H9 (cell line): ENCODE results near the gene TADA3. TPM values are rescaled to one million over a fixed set of nuclear protein-coding genes. Genes with fewer than 3 reads are reported as not detected.
"Not testable (repeated sequence)": the region's sequence is repeated elsewhere in the genome, so short reads cannot be mapped to it uniquely, and the experiment has no call there.

Experiments
- DNase-seq: peaks from one replicate; pipeline ENCODE4 v3.0.0-alpha.2; 2017
- H2AFZ ChIP-seq: one replicate; pipeline ENCODE4 v1.6.1; 2013; ENCODE audit warnings: mild to moderate bottlenecking, low read length, control low read depth, moderate library complexity
- H2AK5ac ChIP-seq: 2 replicates; pipeline ENCODE4 v1.6.1; 2013; ENCODE audit warnings: low read length, control low read depth, mixed read lengths; ENCODE audit not compliant: insufficient read length
- H2BK120ac ChIP-seq: one replicate; pipeline ENCODE4 v1.6.1; 2013; ENCODE audit warnings: low read depth, mild to moderate bottlenecking, low read length, control low read depth, inconsistent platforms; ENCODE audit not compliant: poor library complexity, severe bottlenecking
- H2BK12ac ChIP-seq: 2 replicates; pipeline ENCODE4 v1.6.1; 2013; ENCODE audit warnings: low read length, control low read depth, mixed read lengths, low read depth; ENCODE audit not compliant: insufficient read length
- H2BK15ac ChIP-seq: 2 replicates; pipeline ENCODE4 v1.6.1; 2013; ENCODE audit warnings: low read depth, low read length, control low read depth
- H2BK20ac ChIP-seq: one replicate; pipeline ENCODE4 v1.6.1; 2013; ENCODE audit warnings: low read depth, mild to moderate bottlenecking, low read length, control low read depth, inconsistent platforms; ENCODE audit not compliant: poor library complexity, severe bottlenecking
- H2BK5ac ChIP-seq: 2 replicates; pipeline ENCODE4 v1.6.1; 2013; ENCODE audit warnings: low read length, control low read depth, mixed read lengths; ENCODE audit not compliant: insufficient read length
- H3K14ac ChIP-seq: 2 replicates; pipeline ENCODE4 v1.6.1; 2013; ENCODE audit warnings: low read length, control low read depth; ENCODE audit not compliant: insufficient read depth
- H3K18ac ChIP-seq: 2 replicates; pipeline ENCODE4 v1.6.1; 2013; ENCODE audit warnings: low read depth, mild to moderate bottlenecking, mixed read lengths, low read length, control low read depth; ENCODE audit not compliant: insufficient read length
- H3K23ac ChIP-seq: 2 replicates; pipeline ENCODE4 v1.6.1; 2013; ENCODE audit warnings: low read length, control low read depth, mixed read lengths, low read depth; ENCODE audit not compliant: insufficient read length
- H3K23me2 ChIP-seq: 2 replicates; pipeline ENCODE4 v1.6.1; 2013; ENCODE audit warnings: low read depth, mild to moderate bottlenecking, mixed read lengths, low read length, control low read depth; ENCODE audit not compliant: insufficient read length, poor library complexity, severe bottlenecking
- H3K27ac ChIP-seq: 2 replicates; pipeline ENCODE4 v1.5.1; 2013; ENCODE audit warnings: low read length, control low read depth, mixed read lengths, low read depth; ENCODE audit not compliant: insufficient read length
- H3K27me3 ChIP-seq: 2 replicates; pipeline ENCODE4 v1.6.1; 2013; ENCODE audit warnings: low read length, control low read depth, inconsistent platforms; ENCODE audit not compliant: insufficient read depth
- H3K4ac ChIP-seq: 2 replicates; pipeline ENCODE4 v1.6.1; 2013; ENCODE audit warnings: low read depth, mild to moderate bottlenecking, control low read depth, inconsistent platforms, low read length, moderate library complexity
- H3K4me1 ChIP-seq: 2 replicates; pipeline ENCODE4 v1.6.1; 2013; ENCODE audit warnings: low read length, control low read depth, inconsistent platforms; ENCODE audit not compliant: insufficient read depth
- H3K4me2 ChIP-seq: 2 replicates; pipeline ENCODE4 v1.6.1; 2013; ENCODE audit warnings: low read length, control low read depth, mixed read lengths; ENCODE audit not compliant: insufficient read length, insufficient read depth
- H3K56ac ChIP-seq: 2 replicates; pipeline ENCODE4 v1.6.1; 2013; ENCODE audit warnings: low read depth, mild to moderate bottlenecking, mixed read lengths, low read length, control low read depth; ENCODE audit not compliant: insufficient read length
- H3K79me1 ChIP-seq: 2 replicates; pipeline ENCODE4 v1.6.1; 2013; ENCODE audit warnings: low read depth, mild to moderate bottlenecking, moderate library complexity, low read length, control low read depth, inconsistent platforms; ENCODE audit not compliant: insufficient read depth, poor library complexity, severe bottlenecking
- H3K79me2 ChIP-seq: 2 replicates; pipeline ENCODE4 v1.6.1; 2013; ENCODE audit warnings: low read length, control low read depth, inconsistent platforms; ENCODE audit not compliant: insufficient read depth
- H3K9ac ChIP-seq: 2 replicates; pipeline ENCODE4 v1.6.1; 2013; ENCODE audit warnings: low read length, control low read depth, mixed read lengths; ENCODE audit not compliant: insufficient read length; ENCODE audit errors: extremely low read depth
- H3K9me3 ChIP-seq: one replicate; pipeline ENCODE4 v1.6.1; 2013; ENCODE audit warnings: low read depth, low read length, inconsistent platforms; ENCODE audit not compliant: control insufficient read depth
- H3T11ph ChIP-seq: one replicate; pipeline ENCODE4 v1.6.1; 2013; ENCODE audit warnings: mild to moderate bottlenecking, low read length, control low read depth, inconsistent platforms
- H4K20me1 ChIP-seq: one replicate; pipeline ENCODE4 v1.6.1; 2013; ENCODE audit not compliant: control insufficient read depth, insufficient read length, insufficient read depth
- H4K5ac ChIP-seq: 2 replicates; pipeline ENCODE4 v1.6.1; 2013; ENCODE audit warnings: low read depth, mild to moderate bottlenecking, mixed read lengths, low read length, control low read depth; ENCODE audit not compliant: insufficient read length
- H4K8ac ChIP-seq: replicated peaks from 2 replicates; pipeline ENCODE4 v1.6.1; 2013; ENCODE audit warnings: low read length, control low read depth, mixed read lengths, low read depth; ENCODE audit not compliant: insufficient read length
- H4K91ac ChIP-seq: 2 replicates; pipeline ENCODE4 v1.6.1; 2013; ENCODE audit warnings: low read depth, mild to moderate bottlenecking, moderate library complexity, mixed read lengths, low read length, control low read depth; ENCODE audit not compliant: insufficient read length
- H3K27ac Mint-ChIP-seq, 3 experiments: 2 replicates in 2 of 3; 3 replicates in 1 of 3; pipeline ENCODE4 v1.8.0; 2020 to 2021; ENCODE audit warnings: mixed read lengths in 3 of 3, mild to moderate bottlenecking in 1 of 3, moderate library complexity in 1 of 3
- H3K27me3 Mint-ChIP-seq: 2 replicates; pipeline ENCODE4 v1.8.0; 2021; ENCODE audit warnings: low read depth, mild to moderate bottlenecking, moderate library complexity, mixed read lengths
- H3K36me3 Mint-ChIP-seq, 3 experiments: 2 replicates in 2 of 3; 3 replicates in 1 of 3; pipeline ENCODE4 v1.8.0; 2020 to 2021; ENCODE audit warnings: low read depth in 3 of 3, mixed read lengths in 3 of 3; ENCODE audit not compliant: insufficient read depth in 1 of 3
- H3K4me1 Mint-ChIP-seq, 2 experiments: 2 replicates each; pipeline ENCODE4 v1.8.0; 2020; ENCODE audit warnings: mixed read lengths in 2 of 2
- H3K4me3 Mint-ChIP-seq, 2 experiments: 2 replicates in 1 of 2; 3 replicates in 1 of 2; pipeline ENCODE4 v1.8.0; 2020 to 2021; ENCODE audit warnings: mild to moderate bottlenecking in 2 of 2, mixed read lengths in 2 of 2, moderate library complexity in 1 of 2
- H3K9me3 Mint-ChIP-seq, 2 experiments: 2 replicates in 1 of 2; 3 replicates in 1 of 2; pipeline ENCODE4 v1.8.0; 2020; ENCODE audit warnings: mild to moderate bottlenecking in 2 of 2, mixed read lengths in 2 of 2, moderate library complexity in 1 of 2
- CTCF ChIP-seq: fragments of 200-600 bp; sonication (generic); conservative IDR thresholded peaks from 3 replicates; pipeline ENCODE4 v1.8.0; 2021; ENCODE audit warnings: antibody characterized with exemption, mild to moderate bottlenecking
- WGBS: extraction: QIAGEN DNeasy Blood & Tissue Kit; methylation state at CpG from one replicate; pipeline ENCODE4 v1.1.7; 2013; ENCODE audit warnings: missing lambda C conversion rate, low lambda C conversion rate, mixed read lengths; ENCODE audit not compliant: insufficient read length; ENCODE audit errors: extremely low coverage; 5-methylcytosine and 5-hydroxymethylcytosine counted together
- total RNA-seq: library from RNA; stranded (reverse); gene quantifications from 2 replicates; pipeline ENCODE4 v1.2.1, GENCODE V29; 2021

The TADA3 gene
- total RNA-seq, 1 experiment from 2014 or later = 49.8 TPM

GRCh38 chr3:9776896-9777693 is 15.2 kb downstream of the TADA3 start:
- no peak overlapping the region for H3K18ac ChIP-seq

GRCh38 chr3:9771007-9771406 is 21.3 kb downstream of the TADA3 start:
- H2BK20ac ChIP-seq, H2BK15ac ChIP-seq, H3K79me1 ChIP-seq, H4K5ac ChIP-seq, H3K4me1 ChIP-seq, H4K8ac ChIP-seq, H3K27me3 ChIP-seq, H4K20me1 ChIP-seq, H3K14ac ChIP-seq, DNase-seq, H3K9me3 ChIP-seq, H3K27ac ChIP-seq, H2AFZ ChIP-seq, H2AK5ac ChIP-seq, H3K27ac Mint-ChIP-seq, H2BK5ac ChIP-seq, H3K4me2 ChIP-seq, H3K9me3 Mint-ChIP-seq, H2BK120ac ChIP-seq, H3K56ac ChIP-seq, H3K79me2 ChIP-seq, H3K9ac ChIP-seq, H2BK12ac ChIP-seq, H3K23me2 ChIP-seq, H3K18ac ChIP-seq, H3T11ph ChIP-seq, H3K23ac ChIP-seq, H4K91ac ChIP-seq, H3K4ac ChIP-seq: not testable (repeated sequence)
- Mint-ChIP-seq H3K4me1 (peaks cover 18 to 28% of the 10 kb centered on the region in 2 experiments), H3K36me3 (peaks cover 0 to 10% (median 0%) of the 10 kb centered on the region in 3 experiments; a peak in 2 of 7 replicates), H3K4me3 (peak overlapping the region in 1 of 2 experiments; percentile 44; a peak in 2 of 5 replicates), H3K27me3 (peaks cover 67% of the 10 kb centered on the region)
- no CpG with 5 or more reads among the region's 2 CpGs for WGBS

More at GRCh38 chr3:9776896-9777693, 15.2 kb downstream of the TADA3 start:
- Histone ChIP-seq H2AFZ (no peak overlapping the region), H4K20me1 (no peaks in the 10 kb centered on the region), H2BK12ac (no peak overlapping the region), H4K8ac (no peak overlapping the region), H3K27ac (no peak overlapping the region), H3K9ac (no peak overlapping the region), H2BK5ac (no peak overlapping the region), H3K23me2 (no peaks in the 10 kb centered on the region), H4K91ac (no peak overlapping the region), H3K14ac (no peak overlapping the region), H2BK15ac (no peak overlapping the region), H4K5ac (no peak overlapping the region), H3K23ac (no peak overlapping the region), H3K4ac (no peak overlapping the region), H3K27me3 (no peaks in the 10 kb centered on the region; the same call in 1 of the 2 replicates), H3K4me2 (no peak overlapping the region), H3T11ph (no peak overlapping the region), H3K79me1 (no peaks in the 10 kb centered on the region), H2BK20ac (no peak overlapping the region), H3K79me2 (no peaks in the 10 kb centered on the region), H3K9me3 (no peaks in the 10 kb centered on the region), H2AK5ac (no peak overlapping the region), H2BK120ac (no peak overlapping the region), H3K56ac (no peak overlapping the region), H3K4me1 (no peaks in the 10 kb centered on the region)
- Mint-ChIP-seq H3K27me3 (peaks cover 20% of the 10 kb centered on the region), H3K36me3 (peaks cover 6 to 21% (median 14%) of the 10 kb centered on the region in 3 experiments; a peak in 6 of 7 replicates), H3K27ac (no peak overlapping the region), H3K4me3 (no peak overlapping the region; a peak in 1 of 5 replicates), H3K9me3 (no peaks in the 10 kb centered on the region), H3K4me1 (peaks cover 7 to 8% of the 10 kb centered on the region in 2 experiments; a peak in 3 of 4 replicates)
- no peak for DNase-seq
- WGBS = no CpG with 5 or more reads among the region's 5 CpGs
- no peak for TF ChIP-seq CTCF
